DOHH2 (cell line): ENCODE data around the gene PLA2G6.

Experiments
- H3F3A ChIP-seq: fragments of 200-600 bp; sonication (generic), shearing (Covaris generic); 2 replicates; pipeline ENCODE4 v1.6.0; 2016; ENCODE audit warnings: antibody characterized with exemption, mild to moderate bottlenecking; ENCODE audit not compliant: control insufficient read depth, insufficient read depth
- H3K27ac ChIP-seq: fragments of 200-600 bp; sonication (generic); 2 replicates; pipeline ENCODE4 v1.5.1; 2014; ENCODE audit warnings: low read depth, mild to moderate bottlenecking, low read length, moderate library complexity
- H3K27me3 ChIP-seq: fragments of 200-600 bp; sonication (generic); 2 replicates; pipeline ENCODE4 v1.6.1; 2014; ENCODE audit warnings: mild to moderate bottlenecking, low read length, mixed read lengths; ENCODE audit not compliant: control insufficient read depth
- H3K36me3 ChIP-seq: fragments of 200-600 bp; sonication (generic); 2 replicates; pipeline ENCODE4 v1.6.1; 2014; ENCODE audit warnings: mild to moderate bottlenecking, low read length, moderate library complexity, mixed read lengths; ENCODE audit not compliant: control insufficient read depth
- H3K4me1 ChIP-seq: fragments of 200-600 bp; sonication (generic); 2 replicates; pipeline ENCODE4 v1.6.1; 2014; ENCODE audit warnings: mild to moderate bottlenecking, low read length, mixed read lengths; ENCODE audit not compliant: control insufficient read depth
- H3K4me2 ChIP-seq: fragments of 200-600 bp; sonication (generic); 2 replicates; pipeline ENCODE4 v1.6.0; 2014; ENCODE audit warnings: mild to moderate bottlenecking, low read length, moderate library complexity
- H3K4me3 ChIP-seq: fragments of 200-600 bp; sonication (generic); 2 replicates; pipeline ENCODE4 v1.5.1; 2014; ENCODE audit warnings: mild to moderate bottlenecking, low read length, mixed read lengths
- H3K79me2 ChIP-seq: fragments of 200-600 bp; sonication (generic); 2 replicates; pipeline ENCODE4 v1.6.1; 2014; ENCODE audit warnings: mild to moderate bottlenecking, low read length, mixed read lengths; ENCODE audit not compliant: control insufficient read depth
- H3K9me2 ChIP-seq: fragments of 200-600 bp; sonication (generic); replicated peaks from 2 replicates; pipeline ENCODE4 v1.6.1; 2014; ENCODE audit warnings: mild to moderate bottlenecking, low read length, mixed read lengths; ENCODE audit not compliant: control insufficient read depth
- H3K9me3 ChIP-seq: fragments of 200-600 bp; sonication (generic); 2 replicates; pipeline ENCODE4 v1.6.1; 2014; ENCODE audit warnings: antibody characterized with exemption, low read length, mixed read lengths; ENCODE audit not compliant: control insufficient read depth, insufficient read depth
- H4K20me1 ChIP-seq: fragments of 200-600 bp; sonication (generic); 2 replicates; pipeline ENCODE4 v1.6.0; 2014; ENCODE audit warnings: low read depth, mild to moderate bottlenecking, antibody characterized with exemption, low read length, moderate library complexity; ENCODE audit not compliant: control insufficient read depth, insufficient read depth
- EZH2phosphoT487 ChIP-seq: fragments of 200-600 bp; sonication (generic); IDR thresholded peaks from 2 replicates; pipeline ENCODE4 v1.6.1; 2017; ENCODE audit warnings: borderline replicate concordance, mild to moderate bottlenecking, antibody characterized with exemption, low read length, moderate library complexity, mixed read lengths
- TF ChIP-seq, protein P1 (sequence below): fragments of 200-600 bp; sonication (generic); IDR thresholded peaks from one replicate; pipeline ENCODE4 v1.5.1; 2014; ENCODE audit warnings: antibody characterized with exemption, mild to moderate bottlenecking, low read depth, low read length; ENCODE audit not compliant: poor library complexity, severe bottlenecking

PLA2G6 gene

DNA sequence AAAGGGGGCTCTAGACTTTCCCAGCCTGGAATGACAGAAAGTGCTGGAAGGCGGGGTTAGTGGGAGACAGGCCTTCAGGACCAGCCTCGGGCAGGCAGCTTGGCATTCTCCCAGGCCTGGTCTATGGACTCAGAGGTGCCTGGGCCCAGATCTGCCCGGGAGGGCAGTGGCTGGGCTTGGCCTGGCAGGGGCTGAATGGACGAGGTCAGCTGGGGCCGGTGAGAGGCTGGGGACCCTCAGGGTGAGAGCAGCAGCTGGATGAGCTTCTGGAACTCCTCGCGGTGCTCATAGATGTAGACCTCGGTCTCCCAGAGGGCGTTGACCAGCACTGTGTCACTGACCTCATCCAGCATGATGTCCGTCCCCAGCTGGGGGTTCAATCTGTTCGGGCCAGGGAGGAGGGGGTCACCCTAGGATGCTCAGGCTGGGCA is 69.7 kb downstream of the PLA2G6 start:
- TF ChIP-seq, protein P1, sequence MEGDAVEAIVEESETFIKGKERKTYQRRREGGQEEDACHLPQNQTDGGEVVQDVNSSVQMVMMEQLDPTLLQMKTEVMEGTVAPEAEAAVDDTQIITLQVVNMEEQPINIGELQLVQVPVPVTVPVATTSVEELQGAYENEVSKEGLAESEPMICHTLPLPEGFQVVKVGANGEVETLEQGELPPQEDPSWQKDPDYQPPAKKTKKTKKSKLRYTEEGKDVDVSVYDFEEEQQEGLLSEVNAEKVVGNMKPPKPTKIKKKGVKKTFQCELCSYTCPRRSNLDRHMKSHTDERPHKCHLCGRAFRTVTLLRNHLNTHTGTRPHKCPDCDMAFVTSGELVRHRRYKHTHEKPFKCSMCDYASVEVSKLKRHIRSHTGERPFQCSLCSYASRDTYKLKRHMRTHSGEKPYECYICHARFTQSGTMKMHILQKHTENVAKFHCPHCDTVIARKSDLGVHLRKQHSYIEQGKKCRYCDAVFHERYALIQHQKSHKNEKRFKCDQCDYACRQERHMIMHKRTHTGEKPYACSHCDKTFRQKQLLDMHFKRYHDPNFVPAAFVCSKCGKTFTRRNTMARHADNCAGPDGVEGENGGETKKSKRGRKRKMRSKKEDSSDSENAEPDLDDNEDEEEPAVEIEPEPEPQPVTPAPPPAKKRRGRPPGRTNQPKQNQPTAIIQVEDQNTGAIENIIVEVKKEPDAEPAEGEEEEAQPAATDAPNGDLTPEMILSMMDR: no peak
- no peak for TF ChIP-seq EZH2phosphoT487
- Histone ChIP-seq H3K4me3 (no peak overlapping the region), H3K27ac (no peak overlapping the region), H3K4me2 (no peak overlapping the region), H3K9me3 (no peaks in the 10 kb centered on the region), H3F3A (no peaks in the 10 kb centered on the region), H4K20me1 (no peaks in the 10 kb centered on the region), H3K27me3 (no peaks in the 10 kb centered on the region), H3K36me3 (no peaks in the 10 kb centered on the region), H3K79me2 (no peaks in the 10 kb centered on the region), H3K9me2 (no peaks in the 10 kb centered on the region), H3K4me1 (no peaks in the 10 kb centered on the region)

DNA sequence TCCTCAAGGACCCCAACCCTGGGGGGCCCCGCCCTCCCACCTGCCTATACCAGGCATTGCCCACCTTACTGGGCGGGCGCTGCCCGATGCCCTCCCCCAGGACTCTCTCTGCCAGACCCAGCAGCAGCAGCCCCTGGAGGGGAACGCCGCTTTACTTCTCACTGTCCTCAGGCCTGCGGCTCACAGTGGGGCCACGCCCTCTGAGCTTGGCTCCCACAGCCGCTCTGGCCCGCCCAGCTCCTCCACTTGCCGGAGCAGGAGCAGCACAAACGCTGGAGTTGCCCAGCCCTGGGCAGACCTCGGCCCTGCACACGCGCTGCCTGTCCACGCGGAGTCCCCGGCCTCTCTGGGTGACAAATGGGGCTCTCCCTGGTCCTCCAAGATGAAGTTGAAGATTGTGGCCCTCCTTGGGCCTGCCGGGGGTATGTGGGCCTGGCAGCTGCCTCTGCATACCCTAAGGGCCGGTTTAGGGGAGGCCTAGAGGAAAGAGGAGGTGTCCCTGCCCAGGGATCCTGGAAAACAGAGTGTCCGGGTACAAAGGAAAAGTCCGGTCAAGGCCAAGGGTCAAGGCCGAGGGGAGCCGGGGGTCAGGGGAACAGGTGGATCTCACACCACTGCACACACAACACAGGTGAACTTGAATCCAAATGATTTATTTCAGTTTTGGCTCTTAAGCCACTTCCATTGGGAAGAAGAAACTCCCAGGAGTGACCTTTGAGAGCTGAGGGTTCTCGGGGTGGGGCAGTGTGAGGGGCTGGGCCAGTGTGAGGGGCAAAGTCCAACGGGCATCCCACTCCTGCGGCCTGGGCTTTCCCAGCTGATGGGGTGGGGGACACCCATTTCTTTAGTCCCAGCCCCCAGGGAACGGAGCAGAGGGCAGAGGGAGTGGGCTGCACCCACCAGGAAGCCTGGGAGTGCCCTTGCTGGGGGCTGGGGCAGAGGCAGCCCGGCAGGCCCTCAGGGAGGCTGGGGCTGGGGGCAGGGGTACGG is 70.5 kb downstream of the PLA2G6 start:
- Histone ChIP-seq H3F3A (no peaks in the 10 kb centered on the region), H3K9me3 (no peaks in the 10 kb centered on the region), H3K27ac (no peak overlapping the region), H3K36me3 (no peaks in the 10 kb centered on the region), H3K4me3 (no peak overlapping the region), H3K9me2 (no peaks in the 10 kb centered on the region), H3K79me2 (no peaks in the 10 kb centered on the region), H3K4me2 (no peak overlapping the region), H4K20me1 (no peaks in the 10 kb centered on the region), H3K4me1 (no peaks in the 10 kb centered on the region), H3K27me3 (no peaks in the 10 kb centered on the region)
- no peak for TF ChIP-seq EZH2phosphoT487
- TF ChIP-seq, protein P1: no peak

DNA sequence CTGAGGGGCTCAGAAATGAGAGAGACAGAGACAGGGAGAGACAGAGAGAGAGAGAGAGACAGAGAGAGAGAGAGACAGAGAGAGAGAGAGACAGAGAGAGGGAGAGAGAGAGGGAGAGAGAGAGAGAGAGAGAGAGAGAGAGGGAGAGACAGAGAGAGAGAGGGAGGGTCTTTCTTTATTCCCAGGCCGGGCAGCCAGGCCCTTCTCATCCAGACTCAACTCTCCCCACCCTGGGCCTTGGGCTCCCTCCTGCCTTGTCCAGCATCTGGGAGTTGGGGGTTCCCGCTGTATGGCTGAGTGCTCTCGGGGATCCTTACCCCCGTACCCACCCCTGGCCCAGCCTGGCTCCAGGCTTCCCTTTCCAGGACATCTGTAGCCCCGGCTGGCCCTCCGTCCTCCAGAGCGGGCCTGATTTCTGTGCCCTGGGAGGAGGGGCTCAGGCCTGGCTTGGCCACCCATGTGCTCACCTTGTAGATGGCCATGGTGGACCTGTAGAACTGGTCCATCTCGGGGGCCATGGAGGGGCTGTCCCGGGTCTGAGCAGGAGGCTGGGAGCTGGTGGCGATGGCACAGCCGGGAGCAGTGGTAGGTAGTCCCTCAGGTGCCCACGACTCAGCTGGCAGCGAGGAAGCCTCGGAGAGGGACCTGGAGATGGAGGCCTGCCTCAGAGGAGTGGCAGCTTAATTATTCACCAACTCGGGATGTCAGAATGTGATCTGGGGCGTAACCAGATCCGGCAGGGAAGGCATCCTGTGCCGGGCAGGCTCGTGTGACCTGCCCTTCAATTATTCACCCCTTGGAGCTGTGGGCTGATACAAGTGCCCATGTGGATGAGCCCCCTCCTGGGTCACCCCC is 71.4 kb downstream of the PLA2G6 start, which contains the start of gene BAIAP2L2:
TSS of gene BAIAP2L2 (minus strand) at position 677 of the 855 bp plus-strand sequence. CDS start at position 518, 159 bp downstream.
- Histone ChIP-seq H3K9me2 (no peaks in the 10 kb centered on the region), H3K4me1 (no peaks in the 10 kb centered on the region), H3K27ac (no peak within 1 kb of the TSS), H4K20me1 (no peaks in the 10 kb centered on the region), H3F3A (no peaks in the 10 kb centered on the region), H3K4me3 (no peak within 1 kb of the TSS), H3K36me3 (no peaks in the 10 kb centered on the region), H3K27me3 (no peaks in the 10 kb centered on the region), H3K9me3 (no peaks in the 10 kb centered on the region), H3K4me2 (no peak within 1 kb of the TSS), H3K79me2 (no peaks in the 10 kb centered on the region)
- TF ChIP-seq, protein P1: no peak
- TF ChIP-seq EZH2phosphoT487: no peak
